NK-92 (cell line): Measurements from ENCODE around the gene HABP4.

Experiments used
- DNase-seq: peaks from one replicate; lab custom pipeline; 2025; ENCODE audit not compliant: unreplicated experiment; lab: John Stamatoyannopoulos, UW

The HABP4 gene

GRCh38 chr9:96476013-96476412 is 26.0 kb downstream of the HABP4 start:
- DNase-seq, result no peak

- DNase-seq, result no peak
Observed at GRCh38 chr9:96476591-96476990, 26.6 kb downstream of the HABP4 start.

GRCh38 chr9:96478829-96479371 is 28.9 kb downstream of the HABP4 start:
- no peak for DNase-seq

- DNase-seq, result no peak
Observed at GRCh38 chr9:96480736-96481135, 30.8 kb downstream of the HABP4 start.

GRCh38 chr9:96482476-96482875 is 32.5 kb downstream of the HABP4 start:
- DNase-seq, result no peak

- no peak for DNase-seq
Observed at GRCh38 chr9:96483197-96483596, 33.2 kb downstream of the HABP4 start.

- no peak for DNase-seq
Observed at GRCh38 chr9:96483733-96484390, 33.9 kb downstream of the HABP4 start.

GRCh38 chr9:96484521-96484931 is 34.6 kb downstream of the HABP4 start:
- DNase-seq, result no peak

- no peak for DNase-seq
Observed at GRCh38 chr9:96485280-96485679, 35.3 kb downstream of the HABP4 start.

GRCh38 chr9:96486386-96487028 is 36.5 kb downstream of the HABP4 start:
- DNase-seq, result no peak

- DNase-seq, result no peak
Observed at GRCh38 chr9:96487029-96487396, 37.0 kb downstream of the HABP4 start.

GRCh38 chr9:96487949-96488348 is 38.0 kb downstream of the HABP4 start:
- no peak for DNase-seq

- DNase-seq, result no peak
Observed at GRCh38 chr9:96489482-96489979, 39.6 kb downstream of the HABP4 start.

GRCh38 chr9:96490534-96491078 is 40.6 kb downstream of the HABP4 start:
- no peak for DNase-seq

GRCh38 chr9:96491079-96491879 is 41.3 kb downstream of the HABP4 start:
- no peak for DNase-seq

- no peak for DNase-seq
Observed at GRCh38 chr9:96491880-96492525, 42.0 kb downstream of the HABP4 start.

GRCh38 chr9:96492993-96493531 is 43.1 kb downstream of the HABP4 start:
- no peak for DNase-seq

GRCh38 chr9:96493757-96494156 is 43.8 kb downstream of the HABP4 start:
- DNase-seq, result no peak

- no peak for DNase-seq
Observed at GRCh38 chr9:96494215-96494800, 44.3 kb downstream of the HABP4 start.

GRCh38 chr9:96495341-96495740 is 45.4 kb downstream of the HABP4 start:
- DNase-seq, result no peak
